CD4-positive, alpha-beta T cell treated with Interferon gamma for 1 hour (primary cell): ENCODE results near the gene ABCB6.
"Not testable (repeated sequence)": the region's sequence is repeated elsewhere in the genome, so short reads cannot be mapped to it uniquely, and the experiment has no call there.

Experiments used
- DNase-seq: peaks from one replicate; pipeline ENCODE4 v3.0.0-alpha.2; 2020

Gene ABCB6

GRCh38 chr2:219213026-219213415, 5.7 kb downstream of the ABCB6 start:
- no peak for DNase-seq

GRCh38 chr2:219210886-219211362, 7.8 kb downstream of the ABCB6 start:
- no peak for DNase-seq

GRCh38 chr2:219210196-219210885, 8.4 kb downstream of the ABCB6 start:
- DNase-seq = no peak

GRCh38 chr2:219209236-219210195, 9.2 kb downstream of the ABCB6 start:
- DNase-seq = no peak

GRCh38 chr2:219207884-219208740, 10.6 kb downstream of the ABCB6 start:
- no peak for DNase-seq

GRCh38 chr2:219207134-219207883, 11.4 kb downstream of the ABCB6 start:
- no peak for DNase-seq

- DNase-seq = peak; percentile 95
These were observed 12.2 kb downstream of the ABCB6 start, which contains the start of gene ZFAND2B for GRCh38 chr2:219206328-219207133. Gene ZFAND2B, plus strand, starts transcription at chr2:219206782. Its CDS starts 206 bp downstream, at chr2:219206988.

- no peak for DNase-seq
These were observed 12.8 kb downstream of the ABCB6 start for GRCh38 chr2:219205981-219206327.

- no peak for DNase-seq
These were observed 13.6 kb downstream of the ABCB6 start for GRCh38 chr2:219205165-219205538.

GRCh38 chr2:219204425-219205164, 14.2 kb downstream of the ABCB6 start:
- DNase-seq = no peak

- not testable (repeated sequence) for DNase-seq
These were observed 17.4 kb downstream of the ABCB6 start for GRCh38 chr2:219201331-219201730.

- peak; percentile 29 for DNase-seq
These were observed 18.0 kb downstream of the ABCB6 start for GRCh38 chr2:219200502-219201326.

GRCh38 chr2:219199470-219200211, 19.1 kb downstream of the ABCB6 start:
- no peak for DNase-seq

- DNase-seq = no peak
These were observed 19.8 kb downstream of the ABCB6 start for GRCh38 chr2:219198974-219199373.

- no peak for DNase-seq
These were observed 21.4 kb downstream of the ABCB6 start for GRCh38 chr2:219197388-219197787.

- DNase-seq = no peak
These were observed 31.9 kb downstream of the ABCB6 start for GRCh38 chr2:219186754-219187456.

- no peak for DNase-seq
These were observed 34.6 kb downstream of the ABCB6 start for GRCh38 chr2:219184121-219184520.

- DNase-seq = no peak
These were observed 35.5 kb downstream of the ABCB6 start for GRCh38 chr2:219183151-219183772.
